T-helper 1 cell treated with Interleukin-12 subunit alpha and Interleukin-12 subunit beta and Interleukin-4 antibody, amounts not matched to agents 30 ng/mL and 1 ng/mL, for 36 hours (primary cell): Measurements from ENCODE around the gene ACACA. TPM values are rescaled to one million over a fixed set of nuclear protein-coding genes. Genes with fewer than 3 reads are reported as not detected.

Source experiments
- intact Hi-C: fragments of 100-400 bp; cut with micrococcal nuclease; formaldehyde crosslinking; loops from one replicate; pipeline ENCODE4 v1.15.1; 2024
- total RNA-seq: library from RNA; stranded (reverse); gene quantifications from 2 replicates; pipeline ENCODE4 v1.2.3, GENCODE V29; 2022

The ACACA gene
- total RNA-seq, 1 donor from 2014 or later = 53.4 TPM

- intact Hi-C loops = no loop called here
These were observed 355.7 kb downstream of the ACACA start for GRCh38 chr17:37050920-37051319.

- intact Hi-C loops = no loop called here
These were observed 357.8 kb downstream of the ACACA start for GRCh38 chr17:37048811-37049210.

GRCh38 chr17:37047631-37048104, 359.0 kb downstream of the ACACA start:
- intact Hi-C loops = loop anchor here (1.0 to 2.0 kb wide), 6 partner anchors 99 to 444 kb away; partner anchors contain the start of gene AATF

GRCh38 chr17:37045351-37045922, 361.2 kb downstream of the ACACA start:
- intact Hi-C loops = no loop called here

GRCh38 chr17:37043201-37043600, 363.4 kb downstream of the ACACA start:
- intact Hi-C loops = no loop called here

- intact Hi-C loops = no loop called here
These were observed 364.7 kb downstream of the ACACA start for GRCh38 chr17:37041932-37042331.

- intact Hi-C loops = no loop called here
These were observed 367.4 kb downstream of the ACACA start for GRCh38 chr17:37039269-37039668.

GRCh38 chr17:37037590-37038155, 369.0 kb downstream of the ACACA start:
- intact Hi-C loops = no loop called here

Other genes starting within 250 kb of the ACACA start
- not detected in 2 replicates for gene C17orf78, start 30.9 kb downstream of the ACACA start, total RNA-seq
- gene TADA2A, start 50 bp upstream of the ACACA start, total RNA-seq = 35.0 and 36.2 TPM in 2 replicates
- 12.7 and 13.0 TPM in 2 replicates for gene DUSP14, start 83.1 kb upstream of the ACACA start, total RNA-seq
- gene SYNRG, start 202.6 kb upstream of the ACACA start, total RNA-seq = 127 and 131 TPM in 2 replicates
- gene DDX52, start 236.6 kb upstream of the ACACA start, total RNA-seq = 34.7 and 39.2 TPM in 2 replicates